Lung microvascular endothelial cell (primary cell): ENCODE data around the gene CYP27B1. TPM values are rescaled to one million over a fixed set of nuclear protein-coding genes. Genes with fewer than 3 reads are reported as not detected.

Source experiments
- DNase-seq, 2 donors: peaks; one replicate each; pipeline versions ENCODE4 v3.0.0 to v3.0.0-alpha.2; 2010; ENCODE audit warnings: low read depth in 2 of 2
- total RNA-seq: library from RNA; depleted of rRNA; stranded (reverse); fragments of >200 nt; gene quantifications from 2 replicates; pipeline ENCODE4 v1.2.1, GENCODE V29; 2014

Gene CYP27B1
- total RNA-seq, 1 donor from 2014 or later: under 0.01 TPM

GRCh38 chr12:57751788-57752667 lies 14.8 kb downstream of the CYP27B1 start, which contains the start of gene CDK4:
CDK4 (minus strand) TSS chr12:57752310; CDS start chr12:57751717, 593 bp downstream.
- DNase-seq: peak; percentile 100

- DNase-seq: no peak
Observed at GRCh38 chr12:57751432-57751787, 15.5 kb downstream of the CYP27B1 start.

- DNase-seq: no peak
Observed at GRCh38 chr12:57750561-57751431, 16.1 kb downstream of the CYP27B1 start.

- DNase-seq: no peak
Observed at GRCh38 chr12:57749061-57749460, 17.8 kb downstream of the CYP27B1 start.

GRCh38 chr12:57746025-57746424 lies 20.9 kb downstream of the CYP27B1 start:
- no peak for DNase-seq

- no peak for DNase-seq
Observed at GRCh38 chr12:57745485-57745881, 21.4 kb downstream of the CYP27B1 start.

- DNase-seq: peak; percentile 99
Observed at GRCh38 chr12:57744777-57745484, 21.9 kb downstream of the CYP27B1 start, which contains the start of gene TSPAN31. TSPAN31 (plus strand) TSS chr12:57745039; CDS start chr12:57745155, 116 bp downstream.

- peak in 1 of 2 donors; percentile 84 for DNase-seq
Observed at GRCh38 chr12:57744194-57744776, 22.6 kb downstream of the CYP27B1 start.

- no peak for DNase-seq
Observed at GRCh38 chr12:57743769-57744168, 23.1 kb downstream of the CYP27B1 start.

GRCh38 chr12:57741844-57742738 lies 24.8 kb downstream of the CYP27B1 start:
- no peak for DNase-seq

GRCh38 chr12:57741413-57741789 lies 25.5 kb downstream of the CYP27B1 start:
- DNase-seq: peak in 1 of 2 donors; percentile 32

- peak; percentile 35 to 58 for DNase-seq
Observed at GRCh38 chr12:57740656-57741412, 26.0 kb downstream of the CYP27B1 start.

GRCh38 chr12:57739914-57740538 lies 26.9 kb downstream of the CYP27B1 start:
- no peak for DNase-seq

GRCh38 chr12:57739387-57739786 lies 27.5 kb downstream of the CYP27B1 start:
- DNase-seq: no peak

GRCh38 chr12:57738661-57739237 lies 28.1 kb downstream of the CYP27B1 start, which contains the start of gene AGAP2:
AGAP2 (minus strand) TSS chr12:57738742; CDS start chr12:57738246, 496 bp downstream.
- no peak for DNase-seq

- peak in 1 of 2 donors; percentile 29 for DNase-seq
Observed at GRCh38 chr12:57737467-57738460, 29.1 kb downstream of the CYP27B1 start.
